Embryonic facial prominence (tissue), 1 donor: ENCODE results near the gene FAM149B1.
"Not testable (repeated sequence)": the region's sequence is repeated elsewhere in the genome, so short reads cannot be mapped to it uniquely, and the experiment has no call there.

Experiments
- DNase-seq: peaks from one replicate; pipeline ENCODE4 v3.0.0-alpha.2; 2016; ENCODE audit errors: extremely low spot score

FAM149B1 gene

GRCh38 chr10:73167783-73168464, at the start of gene FAM149B1, which contains the start of gene ECD:
Gene FAM149B1 (plus strand): TSS chr10:73168119. CDS start chr10:73168340, 221 bp downstream.
Gene ECD (minus strand): TSS chr10:73168008. CDS start chr10:73163937, 4,071 bp downstream.
- DNase-seq, result peak; percentile 90

GRCh38 chr10:73119457-73119856, 48.5 kb upstream of the FAM149B1 start:
- no peak for DNase-seq

- no peak for DNase-seq
Observed at GRCh38 chr10:73119952-73120351, 48.0 kb upstream of the FAM149B1 start.

DNA sequence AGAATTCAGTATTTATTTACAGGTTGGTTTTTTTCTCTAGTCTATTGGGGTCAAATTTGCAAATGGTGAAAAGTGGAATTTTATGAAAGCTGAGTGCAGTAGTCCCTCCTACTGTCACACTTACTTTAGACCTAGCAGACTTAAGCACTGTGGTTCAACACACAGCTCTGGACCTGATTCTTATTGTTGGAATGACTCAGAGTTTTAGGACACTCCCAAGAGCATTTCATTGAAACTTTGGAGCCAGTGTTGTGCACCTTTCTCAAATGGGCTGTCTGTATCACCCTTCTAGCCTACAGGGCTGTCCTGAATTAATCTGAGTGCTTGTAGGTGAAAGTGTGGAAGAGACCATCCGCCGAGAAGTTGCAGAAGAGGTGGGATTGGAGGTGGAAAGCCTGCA, 41.6 kb upstream of the FAM149B1 start:
- DNase-seq, result no peak

DNA sequence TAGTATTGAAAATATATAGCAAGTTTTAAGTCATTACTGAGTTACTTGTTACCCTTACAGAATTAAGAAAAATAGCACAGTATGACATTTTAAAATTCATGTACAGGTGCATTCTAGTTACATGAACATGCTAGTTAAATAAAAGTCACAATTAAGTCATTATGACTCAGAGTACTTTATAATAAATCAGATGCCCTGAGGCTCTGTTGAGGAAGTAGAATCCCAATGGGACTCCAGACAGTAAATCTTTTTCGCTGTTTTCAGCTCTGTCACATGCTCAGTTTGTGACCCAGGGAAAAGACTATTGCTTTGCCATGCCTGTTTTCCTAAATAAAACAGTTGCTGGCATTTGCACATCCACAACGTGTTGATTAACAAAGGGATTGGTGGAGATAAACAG, 36.6 kb upstream of the FAM149B1 start:
- no peak for DNase-seq

DNA sequence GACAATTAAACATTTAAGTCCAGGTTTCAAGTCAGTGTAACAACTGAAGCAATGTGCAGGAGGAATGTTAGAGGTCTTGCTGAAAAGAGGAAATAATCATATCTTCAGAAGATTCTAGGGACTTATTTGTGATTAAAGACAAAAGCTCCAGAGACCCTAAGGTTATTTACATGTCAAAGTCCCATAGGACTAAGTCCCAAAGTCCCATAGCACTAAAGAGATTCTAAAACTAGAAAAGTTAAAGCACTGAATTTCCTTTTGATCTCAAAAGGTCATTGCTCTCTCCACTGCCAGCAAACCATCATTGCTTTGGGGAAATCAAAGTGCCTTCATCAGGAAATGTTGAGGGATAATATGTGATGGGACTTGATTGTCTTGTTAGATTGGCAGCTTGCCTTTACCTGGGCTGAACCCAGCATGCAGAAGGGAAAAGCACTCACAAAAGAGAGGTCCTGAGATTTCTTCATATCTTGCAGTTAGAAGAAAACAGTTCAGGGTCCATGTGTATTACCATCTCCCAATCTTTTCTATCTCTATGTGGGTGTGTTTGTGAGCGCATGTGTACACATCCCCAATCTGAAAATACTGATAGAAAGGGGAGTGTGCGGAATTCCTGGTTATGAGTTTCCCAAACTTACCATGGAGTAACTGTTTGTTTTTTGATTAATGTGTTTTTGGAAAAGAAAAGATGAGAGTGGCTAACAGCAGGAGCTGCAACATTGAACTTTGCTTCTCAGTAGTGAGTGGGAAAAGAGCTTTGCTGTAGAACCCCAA, 35.8 kb upstream of the FAM149B1 start:
- DNase-seq, result no peak

DNA sequence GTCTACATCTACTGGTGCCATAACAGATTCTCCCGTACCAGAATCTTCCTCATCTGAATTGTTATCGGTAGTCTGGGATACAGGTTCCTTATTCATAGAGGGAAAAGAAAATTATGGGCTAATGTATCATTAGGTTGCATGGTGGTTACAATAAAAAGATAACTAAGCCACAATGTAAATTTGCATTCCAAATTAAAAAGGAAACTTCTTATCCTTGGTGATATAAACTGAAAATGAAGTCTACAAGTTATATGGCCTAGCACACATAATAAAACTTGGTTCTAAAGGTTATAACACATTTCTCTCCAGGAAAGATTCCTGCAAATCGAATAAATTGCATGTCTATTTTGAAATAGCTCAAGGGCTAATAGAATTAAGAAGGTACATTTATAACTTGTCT, 33.2 kb upstream of the FAM149B1 start:
- DNase-seq, result no peak

GRCh38 chr10:73136627-73137026, 31.3 kb upstream of the FAM149B1 start:
- DNase-seq, result no peak

DNA sequence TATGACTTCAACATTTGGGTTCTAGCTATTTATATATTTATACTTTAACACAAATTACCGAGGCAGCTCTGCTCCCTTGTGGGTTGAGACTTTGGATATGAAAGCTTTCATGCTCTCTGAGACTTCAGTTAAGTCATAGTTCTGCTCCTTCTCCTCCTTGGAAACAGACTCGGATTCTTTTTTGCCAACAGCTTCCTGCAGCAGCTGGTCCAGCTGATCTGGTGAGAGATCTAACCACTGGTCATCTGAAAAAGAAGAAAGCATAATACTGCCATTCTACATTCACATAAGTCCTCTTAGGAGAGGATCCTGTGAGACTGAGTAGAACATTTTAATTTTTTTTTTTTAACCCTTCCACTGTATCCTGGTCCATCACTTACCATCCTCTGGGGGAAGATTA, 28.7 kb upstream of the FAM149B1 start:
- no peak for DNase-seq

DNA sequence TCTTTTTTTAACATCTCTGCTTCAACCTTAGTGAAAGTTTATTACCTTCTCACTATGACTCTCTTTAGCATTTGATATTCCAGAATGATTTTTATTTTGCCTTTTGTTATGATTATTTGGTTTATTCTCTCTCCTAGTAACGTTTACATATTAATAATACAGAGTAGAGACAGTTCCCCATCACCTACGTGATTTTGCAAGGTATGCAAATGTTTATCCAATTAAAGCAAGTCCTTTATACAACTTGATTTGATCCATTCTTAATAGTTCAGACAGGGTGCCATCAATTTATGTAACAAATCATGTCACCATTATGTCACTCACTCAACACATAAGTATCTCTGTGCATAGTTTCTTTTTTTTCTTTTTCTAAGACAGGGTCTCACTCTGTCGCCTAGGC, 26.3 kb upstream of the FAM149B1 start:
- DNase-seq, result no peak

DNA sequence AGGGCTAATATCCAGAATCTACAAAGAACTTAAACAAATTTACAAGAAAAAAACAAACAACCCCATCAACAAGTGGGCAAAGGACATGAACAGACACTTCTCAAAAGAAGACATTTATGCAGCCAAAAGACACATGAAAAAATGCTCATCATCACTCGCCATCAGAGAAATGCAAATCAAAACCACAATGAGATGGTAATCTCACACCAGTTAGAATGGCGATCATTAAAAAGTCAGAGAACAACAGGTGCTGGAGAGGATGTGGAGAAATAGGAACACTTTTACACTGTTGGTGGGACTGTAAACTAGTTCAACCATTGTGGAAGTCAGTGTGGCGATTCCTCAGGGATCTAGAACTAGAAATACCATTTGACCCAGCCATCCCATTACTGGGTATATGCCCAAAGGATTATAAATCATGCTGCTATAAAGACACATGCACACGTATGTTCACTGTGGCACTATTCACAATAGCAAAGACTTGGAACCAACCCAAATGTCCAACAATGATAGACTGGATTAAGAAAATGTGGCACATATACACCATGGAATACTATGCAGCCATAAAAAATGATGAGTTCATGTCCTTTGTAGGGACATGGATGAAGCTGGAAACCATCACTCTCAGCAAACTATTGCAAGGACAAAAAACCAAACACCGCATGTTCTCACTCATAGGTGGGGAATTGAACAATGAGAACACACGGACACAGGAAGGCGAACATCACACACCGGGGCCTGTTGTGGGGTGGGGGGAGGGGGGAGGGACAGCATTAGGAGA, 17.1 kb upstream of the FAM149B1 start:
- not testable (repeated sequence) for DNase-seq

DNA sequence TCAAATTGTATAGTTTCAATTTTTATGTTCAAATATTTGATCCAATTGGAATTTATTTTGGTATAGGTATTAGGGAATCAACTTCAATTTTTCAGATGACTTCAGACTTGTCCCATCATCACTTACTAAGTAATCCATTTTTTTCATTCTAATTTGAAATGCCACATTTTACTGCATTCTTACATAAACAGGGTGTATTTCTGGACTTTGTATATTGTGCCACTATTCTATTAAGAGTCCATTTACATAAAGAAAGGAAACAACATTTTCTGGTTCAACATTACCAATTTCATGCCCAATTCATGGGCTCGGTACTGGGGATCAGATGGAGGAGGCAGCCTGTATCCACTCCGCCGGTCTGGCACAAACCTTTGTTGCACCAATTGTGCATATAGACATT, 15.9 kb upstream of the FAM149B1 start:
- no peak for DNase-seq

- no peak for DNase-seq
Observed at GRCh38 chr10:73156054-73156453, 11.9 kb upstream of the FAM149B1 start.

- no peak for DNase-seq
Observed at GRCh38 chr10:73159038-73159648, 8.8 kb upstream of the FAM149B1 start.

DNA sequence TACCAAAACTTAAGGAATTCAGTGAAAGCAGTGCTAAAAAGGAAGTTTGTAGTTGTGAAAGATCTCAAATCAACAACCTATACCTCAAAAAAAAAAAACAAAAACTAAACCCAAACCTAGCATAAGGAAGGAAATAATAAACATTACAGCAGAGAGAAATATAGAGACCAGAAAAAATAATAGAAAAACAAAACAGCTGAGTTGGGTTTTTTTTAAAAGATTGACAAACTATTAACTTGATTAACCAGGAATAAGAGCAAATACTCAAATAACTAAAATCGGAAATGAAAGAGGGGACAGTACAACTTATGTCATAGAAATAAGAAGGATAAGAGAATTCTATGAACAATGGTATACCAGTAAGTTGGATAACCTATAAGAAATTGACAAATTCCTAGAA, 6.8 kb upstream of the FAM149B1 start:
- no peak for DNase-seq

DNA sequence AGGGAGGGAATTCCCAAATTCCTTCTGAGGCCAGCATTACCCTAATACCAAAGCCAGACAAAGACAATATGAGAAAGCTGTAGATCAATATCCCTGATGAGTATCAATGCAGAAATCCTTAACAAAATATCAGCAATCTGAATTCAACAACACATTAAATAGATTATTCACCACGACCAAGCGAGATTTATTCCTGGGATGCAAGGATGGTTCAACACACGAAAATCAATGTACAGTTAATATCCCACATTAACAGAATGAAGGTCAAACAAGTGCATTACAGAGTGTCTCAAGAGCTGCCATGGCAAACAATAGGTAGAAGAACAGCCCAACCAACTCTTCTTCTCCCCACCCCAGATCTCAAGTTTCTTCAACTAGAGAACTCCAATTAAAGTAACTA, 6.3 kb upstream of the FAM149B1 start:
- no peak for DNase-seq

DNA sequence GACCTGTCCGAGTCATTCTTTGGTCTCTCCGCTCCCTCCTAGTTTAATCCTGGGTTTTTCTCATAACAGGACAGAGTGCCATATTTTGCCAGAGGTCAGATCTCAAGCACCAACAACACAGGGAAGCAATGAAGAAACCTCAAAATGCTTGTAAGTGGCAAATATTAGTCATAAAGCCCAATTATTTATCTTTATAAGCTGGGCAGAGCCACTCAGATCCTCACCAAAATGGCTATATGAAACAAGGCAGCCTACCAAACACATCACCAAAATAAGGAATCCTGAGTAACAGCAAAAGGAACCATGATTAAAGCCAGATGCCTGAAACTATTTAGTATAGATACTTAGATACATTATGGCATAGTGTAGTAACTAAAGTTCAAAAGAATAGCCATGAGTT, 4.8 kb upstream of the FAM149B1 start:
- DNase-seq, result no peak

- DNase-seq, result no peak
Observed at GRCh38 chr10:73166972-73167371, 947 bp upstream of the FAM149B1 start.

DNA sequence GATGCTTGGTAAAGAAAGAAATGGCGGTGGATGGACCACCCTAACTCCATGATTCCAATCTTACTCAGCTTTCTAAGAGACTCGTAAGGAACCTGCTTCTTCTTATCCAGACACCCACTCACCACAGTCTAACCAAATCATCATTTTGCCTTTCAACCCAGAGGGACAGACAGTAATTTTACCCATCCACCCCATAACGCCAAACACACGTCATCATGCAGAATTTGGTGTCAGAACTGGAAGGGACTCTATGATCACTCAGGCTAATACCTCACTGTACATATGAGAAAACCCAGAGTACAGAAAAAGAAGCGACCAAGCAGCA, 499 bp upstream of the FAM149B1 start:
- DNase-seq, result no peak

DNA sequence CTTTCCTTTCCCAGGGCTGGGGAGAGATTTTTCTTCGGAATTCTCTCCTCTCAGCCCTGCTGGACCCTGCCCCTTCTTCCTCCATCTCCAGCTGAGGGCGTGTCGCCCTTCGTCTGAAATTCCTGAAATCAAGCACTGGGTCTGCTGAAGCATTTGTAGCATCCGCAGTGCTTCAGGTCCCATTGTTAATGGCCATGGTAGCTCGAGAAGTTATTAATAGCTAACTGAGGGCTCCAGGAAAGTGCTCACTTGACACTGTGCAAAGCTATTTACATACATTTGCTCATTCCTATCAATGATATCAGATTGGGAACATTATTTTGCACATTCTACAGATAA, 515 bp downstream of the FAM149B1 start:
- DNase-seq, result no peak

- no peak for DNase-seq
Observed at GRCh38 chr10:73169320-73169719, 1.4 kb downstream of the FAM149B1 start.

DNA sequence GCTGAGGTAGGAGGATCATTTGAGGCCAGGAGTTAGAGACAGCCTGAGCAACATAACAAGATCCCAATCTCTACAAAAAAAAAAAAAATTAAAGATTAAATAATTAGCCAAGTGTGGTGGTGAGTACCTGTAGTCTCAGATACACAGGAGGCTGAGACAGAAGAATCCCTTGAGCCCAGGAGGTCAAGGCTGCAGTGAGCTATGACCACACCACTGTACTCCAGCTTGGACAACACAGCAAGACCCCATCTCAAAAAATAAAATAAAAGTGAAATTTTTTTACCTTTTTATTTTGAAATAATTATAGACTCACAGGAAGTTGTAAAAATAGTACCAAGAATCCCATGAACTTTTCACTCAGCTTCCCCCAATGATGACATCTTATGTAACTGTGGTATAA, 4.9 kb downstream of the FAM149B1 start:
- no peak for DNase-seq
